ENCODE data around the gene GAGE10. TPM values are rescaled to one million over a fixed set of nuclear protein-coding genes. Genes with fewer than 3 reads are reported as not detected.

Gene GAGE10
- total and polyA plus RNA-seq, 2 of the 8 experiments (the other 6 are each of a cell fraction or from before 2014, with no cell fraction given), result not detected

DNA sequence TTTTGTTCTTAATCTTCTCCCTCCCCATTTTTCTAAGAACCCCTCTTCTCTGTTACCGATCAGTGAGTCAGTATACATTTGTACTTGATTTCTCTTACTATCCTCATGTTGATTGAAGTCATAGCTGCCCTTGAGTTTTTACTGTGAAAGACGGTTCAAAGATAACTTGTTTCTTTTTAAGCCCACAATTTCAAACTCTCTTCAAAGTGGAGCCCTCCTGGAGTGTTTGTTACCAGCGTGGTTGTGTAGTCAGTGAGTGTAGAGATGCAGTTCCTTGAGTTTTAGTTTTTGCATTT is 26.0 kb upstream of the GAGE10 start:
- Histone ChIP-seq H3K79me2 (ENCODE audit: control insufficient read depth in 1 of 2, insufficient read depth in 2 of 2, low read length in 2 of 2) (peaks cover 1 to 17% of the 10 kb centered on the region in 2 experiments; a peak in 2 of 4 replicates), H4K5ac (ENCODE audit: insufficient read length, low read depth, low read length) (no peak overlapping the region), H4K20me1 (replicated peaks in 1 of 2; ENCODE audit: control insufficient read depth in 1 of 2, insufficient read depth in 2 of 2, low read length in 2 of 2) (peaks cover 0 to 13% of the 10 kb centered on the region in 2 experiments), H2AK5ac (ENCODE audit: low read depth, low read length) (no peak overlapping the region), H2BK120ac (replicated peaks; ENCODE audit: low read depth, low read length) (no peak overlapping the region), H3K23ac (ENCODE audit: insufficient read length) (no peak overlapping the region), H3K36me3 (ENCODE audit: control insufficient read depth in 2 of 4, insufficient read depth in 4 of 4, low read length in 3 of 4) (no peaks in the 10 kb centered on the region), H3K79me1 (ENCODE audit: low read depth, low read length) (no peaks in the 10 kb centered on the region), H2BK5ac (ENCODE audit: low read depth, low read length) (no peak overlapping the region), H3K18ac (ENCODE audit: extremely low read depth, low read length) (no peak overlapping the region), H3K4me2 (ENCODE audit: insufficient read depth in 1 of 2, low read depth in 2 of 2, low read length in 2 of 2) (no peak overlapping the region), H4K91ac (replicated peaks; ENCODE audit: insufficient read length, low read length) (no peak overlapping the region), H2BK15ac (ENCODE audit: low read length) (no peak overlapping the region), H2BK12ac (ENCODE audit: low read depth, low read length) (no peak overlapping the region), H3K56ac (replicated peaks; ENCODE audit: insufficient read length, low read depth, low read length) (no peak overlapping the region), H3K9ac (replicated peaks in 1 of 4; ENCODE audit: extremely low read depth in 1 of 4, low read depth in 3 of 4, low read length in 3 of 4) (no peak overlapping the region), H3K27me3 (replicated peaks in 1 of 4; ENCODE audit: control insufficient read depth in 3 of 4, extremely low read depth in 1 of 4, insufficient read depth in 3 of 4, low read length in 3 of 4) (no peaks in the 10 kb centered on the region), H2AFZ (ENCODE audit: low read length) (no peak overlapping the region), H3K4me1 (replicated peaks in 1 of 4; ENCODE audit: control insufficient read depth in 3 of 4, insufficient read depth in 4 of 4, low read length in 3 of 4) (peaks cover 0 to 3% (median 0%) of the 10 kb centered on the region in 4 experiments; a peak in 1 of 7 replicates), H3K23me2 (ENCODE audit: low read depth, low read length) (no peaks in the 10 kb centered on the region), H3K4me3 (ENCODE audit: extremely low read depth in 1 of 4, insufficient read depth in 2 of 4, low read depth in 3 of 4, low read length in 4 of 4) (no peak overlapping the region), H2BK20ac (ENCODE audit: low read length) (no peak overlapping the region), H3K27ac (ENCODE audit: low read depth, low read length) (no peak overlapping the region), H4K8ac (ENCODE audit: extremely low read depth, insufficient read depth, low read length) (no peak overlapping the region), H3K9me3 (ENCODE audit: insufficient read depth in 2 of 2, low read depth in 1 of 2, low read length in 1 of 2) (no peaks in the 10 kb centered on the region), H3K14ac (ENCODE audit: insufficient read length) (no peak overlapping the region), H3K4ac (replicated peaks; ENCODE audit: insufficient read length, low read depth, low read length) (no peak overlapping the region)
- POLR2A ChIA-PET (ENCODE audit: partially characterized antibody), result no interaction called here
- TF ChIP-seq HDAC2 (IDR thresholded peaks at IDR 0.05; ENCODE audit: borderline replicate concordance in 1 of 2, low read depth in 2 of 2, low read length in 2 of 2) (no peak), GTF2F1 (IDR thresholded peaks at IDR 0.05; ENCODE audit: borderline replicate concordance, low read depth, low read length) (no peak), ASH2L (IDR thresholded peaks at IDR 0.05; ENCODE audit: low read length) (no peak), CREB1 (IDR thresholded peaks at IDR 0.05) (no peak), CBX8 (IDR thresholded peaks at IDR 0.05; ENCODE audit: borderline replicate concordance, low read depth, low read length) (no peak)
- CTCF ChIA-PET (ENCODE audit: partially characterized antibody), result no interaction called here
- DNase-seq (ENCODE audit: low read depth in 1 of 2, low spot score in 2 of 2) (no peak), FAIRE-seq (no peak)
- WGBS, 2 experiments (ENCODE audit: extremely low coverage in 1 of 2, insufficient coverage in 1 of 2, insufficient read length in 1 of 2, insufficient replicate concordance in 2 of 2, low coverage in 1 of 2, low lambda C conversion rate in 2 of 2, missing lambda C conversion rate in 1 of 2), result 92% methylated on average over 3 of the region's 3 CpGs; no CpG with 5 or more reads in 1 of the 2 experiments

Data from H1 (cell line).